Lower leg skin (tissue), 3 donors: ENCODE results near the gene CD9.

Experiments
- CTCF ChIP-seq, 3 donors: fragments of 450-650 bp; IDR thresholded peaks; one replicate each; pipeline ENCODE4 v1.5.1; 2016; ENCODE audit warnings: antibody characterized with exemption in 3 of 3, mild to moderate bottlenecking in 3 of 3, moderate library complexity in 2 of 3
- POLR2A ChIP-seq, 2 donors: fragments of 450-650 bp; IDR thresholded peaks; one replicate each; pipeline ENCODE4 v1.6.1; 2016 to 2017; ENCODE audit warnings: antibody characterized with exemption in 2 of 2, mild to moderate bottlenecking in 1 of 2, moderate library complexity in 1 of 2

- no peak for TF ChIP-seq POLR2A (IDR thresholded peaks at IDR 0.05)
- no peak for TF ChIP-seq CTCF (IDR thresholded peaks at IDR 0.05)
Measured at GRCh38 chr12:6181583-6182278, 18.5 kb upstream of the CD9 start.
